ENCODE results near the gene ASB11.
"Not testable (repeated sequence)": the region's sequence is repeated elsewhere in the genome, so short reads cannot be mapped to it uniquely, and the experiment has no call there.

Gene ASB11

DNA sequence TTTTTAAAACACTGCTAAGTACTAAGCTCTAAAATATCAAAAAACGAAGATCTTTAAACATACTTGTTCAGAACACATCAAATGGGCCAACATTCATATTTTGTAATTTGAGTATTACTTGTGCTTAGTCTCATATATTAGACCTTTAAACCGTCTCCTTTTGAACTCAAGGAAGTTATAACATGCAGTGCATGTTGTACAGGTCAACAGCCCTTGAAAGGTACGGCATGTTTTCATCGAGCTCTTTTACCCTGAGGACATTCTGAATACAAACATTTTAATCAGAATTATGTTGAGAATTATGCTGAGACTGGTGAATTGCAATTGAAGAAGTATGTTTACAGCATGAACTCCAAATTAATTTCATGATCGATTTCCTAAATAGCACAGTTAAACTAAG, 7.0 kb upstream of the ASB11 start:
- no peak overlapping the region for H3K4me3 Mint-ChIP-seq
- H3K27ac Mint-ChIP-seq: no peak overlapping the region
- H3K27me3 Mint-ChIP-seq: no peaks in the 10 kb centered on the region
- no peaks in the 10 kb centered on the region for H3K9me3 Mint-ChIP-seq (ENCODE audit: low read depth)
- no peaks in the 10 kb centered on the region for H3K4me1 Mint-ChIP-seq (ENCODE audit: low read depth)
- peaks cover 6% of the 10 kb centered on the region for H3K36me3 Mint-ChIP-seq

DNA sequence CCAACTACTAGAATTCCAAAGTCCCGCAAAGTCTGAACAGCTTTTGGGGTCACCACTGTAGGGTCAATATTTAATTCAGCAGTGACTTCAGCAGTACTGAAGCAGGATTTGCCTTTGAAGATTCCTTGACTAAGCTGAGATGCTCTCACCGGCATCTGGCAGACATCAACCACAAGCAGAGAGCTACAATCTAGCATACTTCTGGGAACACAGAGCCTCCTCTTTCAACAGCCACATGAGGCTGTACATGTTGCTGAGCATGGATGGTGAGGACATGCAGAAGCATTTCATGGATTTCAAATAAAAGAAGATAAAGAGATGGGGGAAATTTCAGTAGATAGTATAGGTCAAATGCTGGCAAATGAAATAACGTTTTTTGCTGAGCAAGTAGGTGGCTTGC, 6.6 kb upstream of the ASB11 start:
- Mint-ChIP-seq H3K4me1 (ENCODE audit: low read depth) (no peaks in the 10 kb centered on the region), H3K4me3 (no peak overlapping the region), H3K27ac (no peak overlapping the region), H3K9me3 (ENCODE audit: low read depth) (no peaks in the 10 kb centered on the region), H3K27me3 (no peaks in the 10 kb centered on the region), H3K36me3 (peaks cover 6% of the 10 kb centered on the region)

DNA sequence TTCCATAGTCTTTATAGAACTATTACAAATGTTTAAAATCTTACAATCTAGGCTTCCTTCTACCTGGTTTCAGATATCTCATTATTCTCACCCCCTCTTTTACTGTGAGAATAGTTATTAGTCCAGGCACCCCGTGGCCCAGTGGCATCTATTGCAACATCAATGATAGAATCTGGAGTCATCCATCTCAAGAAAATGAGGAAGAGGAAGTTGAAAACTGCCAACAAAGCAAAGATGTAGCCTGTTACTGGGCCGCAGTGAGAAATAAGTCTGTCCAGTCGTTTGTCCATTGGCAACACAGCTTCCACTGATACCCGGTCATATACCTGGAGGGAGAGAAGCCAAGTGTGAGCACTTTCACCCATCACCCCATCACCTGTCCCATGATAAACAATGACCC, 6.0 kb upstream of the ASB11 start:
- H3K36me3 Mint-ChIP-seq: peaks cover 6% of the 10 kb centered on the region
- no peak overlapping the region for H3K27ac Mint-ChIP-seq
- no peak overlapping the region for H3K4me3 Mint-ChIP-seq
- no peaks in the 10 kb centered on the region for H3K4me1 Mint-ChIP-seq (ENCODE audit: low read depth)
- H3K9me3 Mint-ChIP-seq (ENCODE audit: low read depth): no peaks in the 10 kb centered on the region
- no peaks in the 10 kb centered on the region for H3K27me3 Mint-ChIP-seq

DNA sequence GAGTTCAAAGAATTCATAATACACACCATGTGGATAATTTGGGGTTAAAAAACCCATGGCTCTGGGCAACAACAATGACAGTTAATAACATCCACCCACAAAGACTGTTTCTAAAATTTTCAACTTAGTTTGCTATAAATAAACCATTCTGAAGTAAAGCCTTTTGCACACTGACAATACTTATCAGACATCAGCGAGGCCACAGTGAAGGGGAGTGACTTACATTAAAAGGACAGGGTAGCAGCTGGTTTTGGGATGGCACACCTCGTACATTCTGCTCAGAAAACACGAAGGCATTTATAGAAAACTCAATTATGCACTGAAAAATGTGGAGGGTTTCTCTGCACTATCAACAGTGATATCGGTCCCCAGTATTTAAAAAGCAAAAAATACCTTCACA, 4.9 kb upstream of the ASB11 start:
- H3K9me3 Mint-ChIP-seq (ENCODE audit: low read depth): no peaks in the 10 kb centered on the region

DNA sequence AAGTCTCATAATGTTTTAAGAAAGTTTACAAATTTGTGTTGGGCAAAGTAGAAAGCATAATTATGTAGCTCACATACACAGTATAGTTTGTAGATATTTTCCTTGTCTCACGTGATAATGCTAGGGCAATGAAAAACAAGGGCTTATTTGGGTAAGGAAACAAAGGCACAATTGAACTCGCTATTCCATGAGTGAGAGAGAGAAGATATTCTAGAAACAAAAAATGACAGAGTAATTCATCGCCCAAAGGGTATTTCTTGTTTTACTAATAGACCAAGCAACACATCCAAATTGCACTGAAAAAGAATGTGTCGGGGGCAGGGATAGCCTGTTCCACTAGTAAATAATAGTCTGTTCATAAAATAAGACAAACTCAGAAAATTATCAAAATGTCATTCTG, 3.6 kb upstream of the ASB11 start:
- Mint-ChIP-seq H3K36me3 (peaks cover 6% of the 10 kb centered on the region), H3K4me1 (ENCODE audit: low read depth) (no peaks in the 10 kb centered on the region), H3K4me3 (no peak overlapping the region), H3K9me3 (ENCODE audit: low read depth) (no peaks in the 10 kb centered on the region), H3K27ac (no peak overlapping the region), H3K27me3 (no peaks in the 10 kb centered on the region)

More for the DNA sequence above, 4.9 kb upstream of the ASB11 start:
- no peak overlapping the region for H3K27ac Mint-ChIP-seq
- no peaks in the 10 kb centered on the region for H3K27me3 Mint-ChIP-seq
- H3K36me3 Mint-ChIP-seq: peaks cover 6% of the 10 kb centered on the region
- no peaks in the 10 kb centered on the region for H3K4me1 Mint-ChIP-seq (ENCODE audit: low read depth)
- no peak overlapping the region for H3K4me3 Mint-ChIP-seq

DNA sequence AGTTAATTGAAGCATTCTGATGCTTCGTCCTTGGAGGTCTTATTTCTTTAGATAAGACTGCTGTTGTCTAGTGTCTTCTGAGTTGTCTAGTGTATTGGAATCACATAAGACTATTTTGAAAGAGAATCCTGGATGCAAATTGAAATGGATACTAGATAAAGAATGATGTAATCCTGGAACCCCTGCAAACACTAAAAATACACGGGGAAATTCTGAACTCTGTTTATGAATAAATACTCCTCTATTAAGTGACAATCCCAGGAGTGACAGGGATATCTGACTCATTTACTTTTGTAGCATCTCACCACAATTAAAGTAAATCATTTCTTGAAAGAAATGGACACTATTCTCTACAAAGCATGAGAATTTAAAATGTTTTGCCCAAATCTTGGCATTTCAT, 968 bp downstream of the ASB11 start:
- no peak overlapping the region for H3K4me3 Mint-ChIP-seq
- H3K9me3 Mint-ChIP-seq (ENCODE audit: low read depth): no peaks in the 10 kb centered on the region
- H3K27ac Mint-ChIP-seq: no peak overlapping the region
- no peaks in the 10 kb centered on the region for H3K4me1 Mint-ChIP-seq (ENCODE audit: low read depth)
- no peaks in the 10 kb centered on the region for H3K27me3 Mint-ChIP-seq
- H3K36me3 Mint-ChIP-seq: peaks cover 4% of the 10 kb centered on the region

DNA sequence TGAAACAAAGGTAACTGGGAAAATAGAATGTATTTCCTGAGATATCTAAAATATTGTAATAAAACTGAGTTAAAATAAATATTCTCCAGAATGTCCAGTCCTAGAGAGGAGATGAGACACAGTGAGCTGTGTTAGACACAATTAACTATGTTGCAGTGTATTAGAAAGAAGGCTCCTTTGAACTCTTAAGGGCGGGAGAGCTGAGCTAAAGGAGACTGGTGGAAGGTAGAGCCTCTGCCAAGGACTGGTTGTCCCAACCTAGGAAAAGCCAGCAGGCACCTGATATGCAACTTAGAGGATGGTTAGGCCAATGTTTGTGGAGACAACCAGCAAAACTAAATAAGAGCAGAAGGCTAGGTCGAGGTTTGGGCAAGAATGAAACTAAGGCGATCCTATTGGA, 4.3 kb downstream of the ASB11 start:
- no peaks in the 10 kb centered on the region for H3K4me1 Mint-ChIP-seq (ENCODE audit: low read depth)
- H3K27me3 Mint-ChIP-seq: no peaks in the 10 kb centered on the region
- H3K27ac Mint-ChIP-seq: no peak overlapping the region
- no peaks in the 10 kb centered on the region for H3K9me3 Mint-ChIP-seq (ENCODE audit: low read depth)
- H3K4me3 Mint-ChIP-seq: no peak overlapping the region
- no peaks in the 10 kb centered on the region for H3K36me3 Mint-ChIP-seq

DNA sequence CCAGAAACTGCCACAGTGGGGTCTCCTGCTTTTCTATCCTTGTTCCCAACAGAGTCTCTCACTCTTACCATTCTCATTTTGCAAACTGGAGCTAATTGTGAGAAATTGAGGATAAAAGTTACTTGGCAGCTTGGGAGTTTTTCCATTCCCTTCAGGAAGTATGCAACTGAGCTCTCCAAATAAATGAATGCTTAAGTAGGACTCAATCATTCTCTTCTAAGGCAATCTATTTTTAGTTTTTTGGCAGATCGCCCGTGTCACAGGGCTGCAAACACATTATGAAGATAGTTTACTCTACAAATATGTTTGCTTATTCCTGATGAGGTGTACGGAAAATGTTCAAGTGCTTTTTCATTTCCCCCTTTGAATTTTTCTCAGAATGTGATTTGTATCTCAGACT, 5.3 kb downstream of the ASB11 start:
- Mint-ChIP-seq H3K27me3 (no peaks in the 10 kb centered on the region), H3K36me3 (no peaks in the 10 kb centered on the region), H3K27ac (no peak overlapping the region), H3K4me3 (no peak overlapping the region), H3K4me1 (ENCODE audit: low read depth) (no peaks in the 10 kb centered on the region), H3K9me3 (ENCODE audit: low read depth) (no peaks in the 10 kb centered on the region)

DNA sequence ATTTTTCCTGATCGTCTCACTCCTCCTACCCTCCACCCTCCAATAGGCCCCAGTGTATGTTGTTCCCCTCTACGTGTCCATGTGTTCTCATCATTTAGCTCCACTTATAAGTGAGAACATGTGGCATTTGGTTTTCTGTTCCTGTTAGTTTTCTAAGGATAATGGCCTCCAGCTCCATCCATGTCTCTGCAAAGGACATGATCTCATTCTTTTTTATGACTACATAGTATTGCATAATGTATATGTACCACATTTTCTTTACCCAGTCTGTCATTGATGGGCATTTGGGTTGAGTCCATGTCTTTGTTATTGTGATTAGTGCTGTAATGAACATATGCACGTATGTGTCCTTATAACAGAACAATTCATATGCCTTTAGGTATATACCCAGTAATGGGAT, 9.5 kb downstream of the ASB11 start:
- not testable (repeated sequence) for H3K4me3 Mint-ChIP-seq; H3K9me3 Mint-ChIP-seq (ENCODE audit: low read depth); H3K27ac Mint-ChIP-seq; H3K27me3 Mint-ChIP-seq; H3K36me3 Mint-ChIP-seq; H3K4me1 Mint-ChIP-seq (ENCODE audit: low read depth)

DNA sequence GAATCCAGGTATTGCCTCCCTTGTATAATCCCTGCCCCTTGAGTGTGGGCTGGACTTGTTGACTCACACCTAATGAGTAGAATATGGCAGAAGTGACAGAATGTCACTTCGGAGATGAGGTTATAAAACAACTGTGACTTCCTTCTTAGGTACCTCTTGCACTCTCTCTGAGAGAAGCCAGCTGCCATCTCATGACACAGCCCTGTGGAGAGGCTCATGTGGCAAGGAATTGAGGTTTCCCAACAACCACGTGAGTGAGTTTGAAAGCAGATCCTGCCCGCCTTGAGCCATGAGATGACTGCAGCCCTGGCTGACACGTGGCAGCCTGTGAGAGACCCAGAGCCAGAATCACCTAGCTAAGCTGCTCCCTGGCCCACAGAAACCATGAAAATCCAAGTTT, 13.5 kb downstream of the ASB11 start:
- Mint-ChIP-seq H3K27me3 (no peaks in the 10 kb centered on the region), H3K27ac (no peak overlapping the region), H3K4me3 (no peak overlapping the region), H3K36me3 (no peaks in the 10 kb centered on the region), H3K4me1 (ENCODE audit: low read depth) (peaks cover 1% of the 10 kb centered on the region), H3K9me3 (ENCODE audit: low read depth) (no peaks in the 10 kb centered on the region)

DNA sequence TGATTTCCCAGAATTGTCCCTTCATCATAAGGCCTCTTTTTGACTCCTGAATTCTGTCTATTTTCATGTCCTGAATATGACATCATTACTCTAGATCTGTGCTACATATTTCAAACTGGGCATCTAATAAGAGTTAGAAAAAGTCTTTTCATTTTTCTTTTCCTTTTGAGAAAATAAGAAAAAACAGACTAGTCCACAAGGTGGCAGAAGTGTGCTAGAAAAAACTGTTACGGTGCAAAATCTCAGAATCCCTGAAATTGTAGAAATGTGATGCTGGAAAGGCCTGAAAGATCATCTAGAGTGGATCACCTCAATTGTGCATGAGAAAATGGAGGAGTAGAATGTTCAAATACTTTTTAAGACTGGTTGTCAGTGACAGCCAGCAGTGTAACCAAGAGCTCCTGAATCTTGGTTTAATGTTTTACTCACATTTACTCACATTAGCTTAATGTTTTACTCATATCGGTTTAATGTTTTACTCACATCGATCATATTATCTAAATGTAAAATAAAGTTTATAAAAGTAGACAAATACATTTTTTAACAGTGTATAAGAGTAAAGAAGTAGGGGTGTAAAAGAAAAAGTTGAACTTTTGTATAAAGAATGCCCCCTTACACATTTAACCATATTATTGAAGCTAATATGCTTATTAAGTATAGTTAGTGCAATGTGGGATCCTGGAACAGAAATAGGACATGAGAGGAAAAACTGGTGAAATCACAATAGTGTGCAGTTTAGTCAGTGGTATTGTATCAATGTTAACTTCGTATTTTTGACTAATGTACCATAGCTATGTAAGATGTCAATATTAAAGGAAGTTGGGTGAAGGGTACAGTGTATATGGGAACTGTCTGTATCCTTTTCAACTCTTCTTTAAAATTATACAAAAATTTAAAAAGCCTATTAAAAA, 15.2 kb downstream of the ASB11 start:
- Mint-ChIP-seq H3K27ac (no peak overlapping the region), H3K27me3 (no peaks in the 10 kb centered on the region), H3K4me1 (ENCODE audit: low read depth) (peaks cover 1% of the 10 kb centered on the region), H3K9me3 (ENCODE audit: low read depth) (no peaks in the 10 kb centered on the region), H3K4me3 (no peak overlapping the region), H3K36me3 (no peaks in the 10 kb centered on the region)

DNA sequence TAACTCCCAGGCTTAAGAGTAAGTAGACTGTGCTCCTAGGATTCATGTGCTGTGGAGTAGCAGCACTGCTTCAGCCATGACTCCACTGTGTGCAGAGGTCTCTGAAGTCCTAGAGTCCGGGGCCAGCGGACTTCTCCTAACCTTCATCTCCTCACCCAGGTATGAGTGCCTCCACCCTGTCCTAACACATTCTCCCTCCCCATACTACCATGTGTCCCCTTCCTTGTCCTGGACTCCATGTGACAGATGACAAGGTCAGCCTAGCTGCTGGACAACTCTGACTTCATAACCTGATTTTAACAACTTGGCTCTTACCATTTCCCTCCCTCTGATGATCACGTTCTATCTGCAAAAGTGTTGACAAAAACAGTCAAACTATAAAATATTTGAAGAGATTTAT, 16.7 kb downstream of the ASB11 start:
- H3K27me3 Mint-ChIP-seq: no peaks in the 10 kb centered on the region
- H3K4me3 Mint-ChIP-seq: no peak overlapping the region
- H3K27ac Mint-ChIP-seq: no peak overlapping the region
- H3K4me1 Mint-ChIP-seq (ENCODE audit: low read depth): peaks cover 1% of the 10 kb centered on the region
- H3K36me3 Mint-ChIP-seq: no peaks in the 10 kb centered on the region
- no peaks in the 10 kb centered on the region for H3K9me3 Mint-ChIP-seq (ENCODE audit: low read depth)

DNA sequence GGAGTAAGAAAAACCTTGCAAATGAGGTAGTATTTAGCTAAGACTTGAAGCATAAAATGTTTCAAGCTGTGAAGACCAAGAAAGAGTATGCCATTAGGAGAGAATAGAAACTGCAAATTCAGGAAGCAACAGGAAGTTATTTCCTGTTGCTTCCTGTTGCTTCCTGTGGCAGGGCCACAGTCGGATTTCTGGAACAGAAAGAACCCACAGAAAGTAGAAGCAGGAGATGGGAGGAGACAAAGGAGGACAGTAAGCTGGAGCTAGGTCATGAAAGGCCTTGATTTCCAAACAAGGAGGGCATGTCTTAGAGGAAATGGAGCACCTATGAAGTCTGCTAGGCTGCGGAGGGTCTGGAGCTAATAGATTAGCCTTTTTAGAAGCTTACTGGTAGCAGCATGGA, 17.2 kb downstream of the ASB11 start:
- H3K27me3 Mint-ChIP-seq: no peaks in the 10 kb centered on the region
- no peak overlapping the region for H3K27ac Mint-ChIP-seq
- H3K36me3 Mint-ChIP-seq: no peaks in the 10 kb centered on the region
- H3K9me3 Mint-ChIP-seq (ENCODE audit: low read depth): no peaks in the 10 kb centered on the region
- peaks cover 1% of the 10 kb centered on the region for H3K4me1 Mint-ChIP-seq (ENCODE audit: low read depth)
- H3K4me3 Mint-ChIP-seq: no peak overlapping the region

DNA sequence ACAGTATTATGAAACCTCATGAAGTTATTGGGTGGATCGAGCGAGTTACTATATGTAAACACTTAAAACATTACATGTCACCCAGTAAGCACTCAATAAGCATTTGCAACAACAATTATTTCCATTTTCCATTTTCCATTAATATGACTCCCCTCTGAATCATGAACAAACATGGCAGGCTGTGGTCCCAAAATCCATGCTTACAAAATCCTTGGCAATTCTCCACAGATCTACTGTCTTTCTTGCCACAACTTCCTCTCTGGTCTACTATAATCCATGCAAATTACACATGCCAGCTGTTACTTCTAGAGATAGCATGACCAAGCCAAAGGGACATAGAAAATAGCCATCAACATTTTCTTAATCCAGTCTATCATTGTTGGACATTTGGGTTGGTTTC, 22.0 kb downstream of the ASB11 start:
- H3K27me3 Mint-ChIP-seq: no peaks in the 10 kb centered on the region
- H3K9me3 Mint-ChIP-seq (ENCODE audit: low read depth): no peaks in the 10 kb centered on the region
- no peaks in the 10 kb centered on the region for H3K4me1 Mint-ChIP-seq (ENCODE audit: low read depth)
- H3K4me3 Mint-ChIP-seq: no peak overlapping the region
- no peak overlapping the region for H3K27ac Mint-ChIP-seq
- H3K36me3 Mint-ChIP-seq: no peaks in the 10 kb centered on the region

DNA sequence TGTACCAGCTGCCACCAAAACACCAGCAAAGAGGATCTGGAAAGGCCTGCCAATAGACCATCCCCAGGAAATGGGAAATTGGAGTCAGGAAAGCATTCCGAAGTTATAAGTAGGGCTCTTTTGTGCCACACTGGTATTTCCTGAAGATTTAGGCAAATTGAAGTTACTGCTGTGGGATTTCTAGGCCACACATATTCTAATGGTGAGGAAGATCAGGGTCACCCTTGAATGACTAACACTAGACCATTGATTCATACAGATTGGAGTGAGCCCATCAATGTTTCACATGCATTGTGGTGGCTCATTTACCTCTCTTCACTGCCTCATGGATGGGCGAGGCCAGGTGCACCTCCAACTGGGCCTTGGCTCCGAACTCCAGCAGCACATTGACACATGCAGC, 22.6 kb downstream of the ASB11 start:
- H3K4me1 Mint-ChIP-seq (ENCODE audit: low read depth): no peaks in the 10 kb centered on the region

DNA sequence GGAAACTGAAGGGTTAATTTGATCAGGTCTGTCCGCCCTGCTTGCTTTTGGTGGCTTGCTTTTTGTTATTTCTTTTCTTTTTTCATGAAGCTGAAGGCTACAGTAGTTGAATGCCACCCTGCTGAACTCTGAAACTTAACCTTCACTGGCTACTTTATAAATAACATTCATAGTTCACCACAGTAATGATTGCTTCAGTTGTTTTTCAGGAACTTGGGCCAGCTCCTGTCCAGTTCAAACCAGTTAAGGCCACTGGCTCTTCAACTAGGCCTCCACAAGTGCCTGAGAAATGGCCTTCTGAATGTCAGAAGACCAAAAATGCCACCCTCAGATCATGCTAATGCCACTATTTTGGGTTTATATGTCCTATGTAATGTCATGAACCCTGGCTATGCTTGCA, 37.8 kb downstream of the ASB11 start:
- no peaks in the 10 kb centered on the region for H3K9me3 Mint-ChIP-seq (ENCODE audit: low read depth)
- H3K4me3 Mint-ChIP-seq: no peak overlapping the region
- no peak overlapping the region for H3K27ac Mint-ChIP-seq
- no peaks in the 10 kb centered on the region for H3K36me3 Mint-ChIP-seq
- H3K4me1 Mint-ChIP-seq (ENCODE audit: low read depth): no peaks in the 10 kb centered on the region
- peaks cover 6% of the 10 kb centered on the region for H3K27me3 Mint-ChIP-seq

More for the DNA sequence above, 22.6 kb downstream of the ASB11 start:
- Mint-ChIP-seq H3K36me3 (no peaks in the 10 kb centered on the region), H3K27ac (no peak overlapping the region), H3K27me3 (no peaks in the 10 kb centered on the region), H3K4me3 (no peak overlapping the region), H3K9me3 (ENCODE audit: low read depth) (no peaks in the 10 kb centered on the region)

All from activated naive CD8-positive, alpha-beta T cell (primary cell).